NCI-H2196 treated with DMSO at 0.1 percent for 48 hours (cell line): ENCODE data around the gene KLF11.
"Not testable (repeated sequence)": the region's sequence is repeated elsewhere in the genome, so short reads cannot be mapped to it uniquely, and the experiment has no call there.

ENCODE experiments used
- DNase-seq: peaks from one replicate; lab custom pipeline; 2025; ENCODE audit not compliant: unreplicated experiment; lab: John Stamatoyannopoulos, UW

Gene KLF11

GRCh38 chr2:10009271-10009810, 34.0 kb upstream of the KLF11 start:
- DNase-seq: no peak

- DNase-seq: peak; percentile 50
Observed at GRCh38 chr2:10009811-10010781, 33.3 kb upstream of the KLF11 start.

- not testable (repeated sequence) for DNase-seq
Observed at GRCh38 chr2:10010861-10011605, 32.3 kb upstream of the KLF11 start.

GRCh38 chr2:10011606-10012325, 31.6 kb upstream of the KLF11 start:
- not testable (repeated sequence) for DNase-seq

- DNase-seq: not testable (repeated sequence)
Observed at GRCh38 chr2:10012366-10012962, 30.9 kb upstream of the KLF11 start.

GRCh38 chr2:10012963-10013461, 30.3 kb upstream of the KLF11 start:
- DNase-seq: no peak

- not testable (repeated sequence) for DNase-seq
Observed at GRCh38 chr2:10013651-10014417, 29.5 kb upstream of the KLF11 start.

- DNase-seq: no peak
Observed at GRCh38 chr2:10014418-10015190, 28.7 kb upstream of the KLF11 start.

GRCh38 chr2:10015376-10015989, 27.9 kb upstream of the KLF11 start:
- not testable (repeated sequence) for DNase-seq

GRCh38 chr2:10016001-10016801, 27.1 kb upstream of the KLF11 start:
- no peak for DNase-seq

- DNase-seq: no peak
Observed at GRCh38 chr2:10016802-10017258, 26.5 kb upstream of the KLF11 start.

- no peak for DNase-seq
Observed at GRCh38 chr2:10017313-10017941, 25.9 kb upstream of the KLF11 start.

- no peak for DNase-seq
Observed at GRCh38 chr2:10019174-10019573, 24.2 kb upstream of the KLF11 start.

- DNase-seq: no peak
Observed at GRCh38 chr2:10019602-10020400, 23.5 kb upstream of the KLF11 start.

GRCh38 chr2:10022041-10022421, 21.3 kb upstream of the KLF11 start:
- no peak for DNase-seq

GRCh38 chr2:10022445-10022844, 20.9 kb upstream of the KLF11 start:
- DNase-seq: no peak
